HG03457 (cell line): ENCODE results near the gene RPAP3.
"Not testable (repeated sequence)": the region's sequence is repeated elsewhere in the genome, so short reads cannot be mapped to it uniquely, and the experiment has no call there.

ENCODE experiments used
- ATAC-seq: cut with Tn5 transposase; IDR thresholded peaks from one replicate; pipeline ENCODE4 v1.9.1; 2021; ENCODE audit warnings: moderate number of reproducible peaks; ENCODE audit not compliant: unreplicated experiment

The RPAP3 gene

GRCh38 chr12:47687636-47688035, 18.2 kb downstream of the RPAP3 start:
- no peak for ATAC-seq

GRCh38 chr12:47686645-47687240, 19.1 kb downstream of the RPAP3 start:
- ATAC-seq = no peak

GRCh38 chr12:47679785-47680184, 26.0 kb downstream of the RPAP3 start:
- ATAC-seq = no peak

- no peak for ATAC-seq
Observed at GRCh38 chr12:47672068-47672467, 33.8 kb downstream of the RPAP3 start.

GRCh38 chr12:47667935-47668334, 37.9 kb downstream of the RPAP3 start:
- ATAC-seq = not testable (repeated sequence)

- no peak for ATAC-seq
Observed at GRCh38 chr12:47652521-47653234, 53.2 kb downstream of the RPAP3 start.

GRCh38 chr12:47651368-47652254, 54.2 kb downstream of the RPAP3 start:
- no peak for ATAC-seq

- no peak for ATAC-seq
Observed at GRCh38 chr12:47650469-47650868, 55.4 kb downstream of the RPAP3 start.

- no peak for ATAC-seq
Observed at GRCh38 chr12:47649381-47649780, 56.4 kb downstream of the RPAP3 start.

GRCh38 chr12:47648056-47648579, 57.7 kb downstream of the RPAP3 start:
- ATAC-seq = no peak

GRCh38 chr12:47642310-47642709, 63.5 kb downstream of the RPAP3 start:
- not testable (repeated sequence) for ATAC-seq

- ATAC-seq = no peak
Observed at GRCh38 chr12:47636908-47637780, 68.7 kb downstream of the RPAP3 start.

- not testable (repeated sequence) for ATAC-seq
Observed at GRCh38 chr12:47635770-47636169, 70.1 kb downstream of the RPAP3 start.

- ATAC-seq = no peak
Observed at GRCh38 chr12:47634127-47634526, 71.7 kb downstream of the RPAP3 start.

GRCh38 chr12:47621960-47622359, 83.9 kb downstream of the RPAP3 start:
- ATAC-seq = no peak

- no peak for ATAC-seq
Observed at GRCh38 chr12:47617476-47617875, 88.4 kb downstream of the RPAP3 start.

- no peak for ATAC-seq
Observed at GRCh38 chr12:47616440-47616839, 89.4 kb downstream of the RPAP3 start.

GRCh38 chr12:47615711-47616110, 90.1 kb downstream of the RPAP3 start:
- ATAC-seq = no peak

- no peak for ATAC-seq
Observed at GRCh38 chr12:47614521-47614920, 91.3 kb downstream of the RPAP3 start.

- ATAC-seq = no peak
Observed at GRCh38 chr12:47612953-47613352, 92.9 kb downstream of the RPAP3 start.
